GM03348 (cell line): ENCODE measurements around the gene NRXN3.

ENCODE experiments used
- DNase-seq: peaks from one replicate; pipeline ENCODE4 v3.0.0; 2012; ENCODE audit warnings: low spot score

The NRXN3 gene

DNA sequence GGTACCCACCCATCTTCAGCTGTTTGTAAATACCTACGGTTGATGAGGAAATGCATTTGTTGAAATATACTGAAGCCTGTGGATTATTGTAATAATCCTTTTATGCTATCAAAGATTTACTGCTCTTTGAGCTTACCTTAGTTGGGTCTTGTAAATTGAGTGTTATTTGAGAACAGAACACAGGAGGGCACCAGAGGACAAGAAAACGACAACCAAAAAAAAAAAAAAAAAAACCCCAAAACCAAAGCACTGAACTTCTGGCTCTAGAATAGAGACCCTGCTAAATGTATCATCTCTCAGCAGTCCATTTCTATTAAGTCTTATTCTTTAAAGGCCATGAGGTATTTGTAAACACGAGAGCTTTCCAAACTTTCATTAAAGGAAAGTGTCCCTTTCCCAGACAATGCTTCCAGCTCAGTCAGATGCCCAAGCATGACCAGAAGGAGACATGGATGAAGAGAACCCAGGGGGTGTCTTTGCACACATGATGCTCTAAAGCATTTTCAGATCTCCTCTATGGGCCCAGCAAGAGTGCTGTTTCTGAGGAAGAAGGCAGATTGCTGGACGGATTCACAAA lies 763.9 kb downstream of the NRXN3 start:
- DNase-seq: peak; percentile 51

DNA sequence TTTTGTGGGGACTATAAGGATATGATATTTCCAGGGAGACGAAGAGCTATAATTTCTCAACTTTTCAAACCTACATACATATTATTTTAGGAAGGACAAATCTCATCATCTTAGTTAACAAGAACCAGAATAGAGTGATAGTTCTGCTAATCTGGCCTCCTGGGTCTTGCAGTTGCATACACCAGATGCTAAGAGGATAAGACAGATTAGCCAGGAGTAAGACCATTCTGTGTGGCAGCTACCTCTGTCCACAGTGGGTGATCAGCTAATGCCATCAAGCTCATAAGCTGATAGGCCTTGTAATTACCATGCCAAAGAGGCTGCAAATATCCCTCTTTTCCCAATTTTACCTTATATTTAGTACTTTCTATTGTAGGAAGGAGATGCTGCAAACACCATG lies 776.8 kb downstream of the NRXN3 start:
- DNase-seq: no peak

DNA sequence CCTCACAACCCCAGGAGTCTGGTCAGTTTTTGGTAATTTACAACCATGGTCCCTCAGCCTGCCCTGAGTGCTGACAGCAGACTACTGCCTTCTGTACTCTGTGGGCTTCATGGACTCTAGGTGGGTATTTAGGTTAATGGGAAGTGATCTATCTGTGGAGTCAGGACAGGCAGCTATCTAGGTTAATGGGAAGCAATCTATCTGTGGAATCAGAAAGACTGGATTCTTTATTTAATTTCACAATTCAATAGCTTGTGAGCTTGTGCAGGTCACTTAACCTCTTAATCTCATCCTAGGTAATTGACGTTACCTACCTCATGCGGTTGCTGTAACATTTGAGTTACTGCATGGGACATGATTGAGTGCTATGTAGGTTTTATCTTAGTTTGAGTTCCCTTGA lies 777.5 kb downstream of the NRXN3 start:
- DNase-seq: no peak

DNA sequence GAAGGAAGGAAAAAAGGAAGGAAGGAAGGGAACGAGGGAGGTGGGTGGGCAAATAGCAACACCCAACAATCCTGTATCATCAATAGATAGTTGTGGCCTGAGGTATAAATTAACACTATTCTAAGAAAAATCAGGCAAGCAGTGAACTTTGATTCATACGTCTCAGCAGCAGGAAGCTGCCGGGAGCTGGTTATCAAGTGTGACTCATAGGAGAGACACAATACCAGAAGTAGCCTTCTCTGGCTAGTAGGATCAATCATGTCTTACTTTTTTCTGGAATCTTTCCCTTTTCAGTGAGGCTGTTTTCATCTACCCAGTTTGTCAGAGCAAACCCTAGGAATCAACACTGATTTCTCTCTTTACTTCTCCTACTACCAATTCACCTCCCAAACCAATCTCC lies 780.5 kb downstream of the NRXN3 start:
- peak; percentile 54 for DNase-seq

DNA sequence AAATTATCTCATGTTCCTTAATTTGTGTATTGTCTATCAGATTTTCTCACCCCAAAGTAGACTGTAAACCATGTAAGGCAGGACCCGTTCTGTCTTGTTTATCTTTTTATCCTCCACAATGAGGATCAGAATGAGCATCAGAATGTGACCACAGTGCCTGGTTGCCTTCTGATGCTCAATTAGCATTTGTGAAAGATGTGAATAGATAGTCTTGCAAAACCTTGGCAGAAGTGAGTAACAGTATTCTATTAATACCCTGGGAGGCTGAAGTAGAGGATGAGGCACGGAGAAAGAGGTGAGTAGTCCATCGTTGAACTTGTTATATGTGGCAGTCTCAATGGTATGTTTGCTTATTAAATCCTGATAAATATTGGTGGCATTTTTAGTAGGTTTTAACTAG lies 781.4 kb downstream of the NRXN3 start:
- DNase-seq: no peak

DNA sequence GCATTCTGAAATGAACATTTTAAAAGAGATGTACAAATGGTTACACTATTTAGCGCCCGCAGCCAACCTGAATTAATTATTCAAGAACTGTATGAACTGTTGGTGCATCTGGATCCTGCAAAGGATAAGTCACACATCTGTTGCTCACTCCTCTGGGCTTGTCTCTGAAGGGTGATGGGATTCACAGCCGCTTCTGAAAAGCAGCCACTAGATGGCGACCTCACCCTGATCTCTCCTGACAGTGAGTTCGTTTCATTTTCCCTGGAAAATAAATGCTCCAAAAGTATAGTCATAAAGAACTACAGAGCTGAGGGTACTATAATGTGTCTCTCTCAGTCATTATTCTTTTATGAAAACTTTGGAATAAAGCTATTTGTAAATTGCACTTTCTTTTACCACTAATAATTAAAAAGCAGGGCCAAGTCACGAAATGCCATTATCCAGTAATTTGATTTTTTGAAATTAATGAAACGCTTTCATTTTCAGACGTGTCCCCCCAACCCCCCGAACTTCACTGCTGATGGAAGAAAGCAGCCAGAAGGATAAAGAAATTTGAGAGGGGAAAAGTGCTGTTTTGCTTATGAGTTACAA lies 789.6 kb downstream of the NRXN3 start:
- peak; percentile 80 for DNase-seq

DNA sequence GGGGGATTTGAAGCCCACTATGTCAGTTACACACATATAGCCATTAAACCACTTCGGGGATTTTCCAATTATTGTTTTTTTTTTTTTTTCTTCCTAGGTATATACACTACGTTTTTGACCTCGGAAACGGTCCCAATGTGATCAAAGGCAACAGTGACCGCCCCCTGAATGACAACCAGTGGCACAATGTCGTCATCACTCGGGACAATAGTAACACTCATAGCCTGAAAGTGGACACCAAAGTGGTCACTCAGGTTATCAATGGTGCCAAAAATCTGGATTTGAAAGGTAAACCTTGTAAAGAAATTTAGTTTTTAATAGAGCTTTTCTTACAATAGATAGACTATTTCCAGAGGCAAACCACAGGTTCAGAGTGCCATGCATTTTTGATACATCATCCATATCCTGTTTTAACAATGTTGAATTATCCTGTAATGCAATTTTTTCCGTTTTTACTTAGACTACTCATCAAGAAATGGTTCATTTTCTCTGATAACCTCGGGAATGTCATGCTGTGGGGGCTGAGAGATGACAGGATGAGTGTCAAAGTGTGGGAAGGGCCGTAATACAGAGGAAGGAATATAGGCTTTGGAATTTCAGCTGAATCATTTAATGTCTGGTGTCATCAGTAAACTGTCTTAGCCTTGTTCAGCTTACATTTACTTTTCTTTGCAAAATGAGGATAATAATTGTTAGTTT lies 797.1 kb downstream of the NRXN3 start:
- DNase-seq: peak; percentile 44

DNA sequence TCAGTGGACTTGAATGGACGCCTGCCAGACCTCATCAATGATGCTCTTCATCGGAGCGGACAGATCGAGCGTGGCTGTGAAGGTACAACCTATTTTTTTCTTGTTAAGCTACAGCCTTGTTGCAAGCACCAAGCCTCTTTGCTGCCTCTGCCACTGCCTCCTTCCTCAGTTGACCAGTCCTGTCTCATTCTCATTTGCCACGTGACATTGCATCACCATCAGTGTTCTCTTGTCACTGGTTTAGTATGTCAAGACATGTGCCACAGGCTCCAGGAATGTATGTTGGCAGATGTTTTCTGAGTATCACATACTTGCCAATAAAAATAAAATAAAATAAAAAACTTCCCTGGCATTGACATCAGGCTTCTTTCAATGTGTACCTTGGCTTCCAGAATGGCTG lies 798.1 kb downstream of the NRXN3 start:
- DNase-seq: no peak

DNA sequence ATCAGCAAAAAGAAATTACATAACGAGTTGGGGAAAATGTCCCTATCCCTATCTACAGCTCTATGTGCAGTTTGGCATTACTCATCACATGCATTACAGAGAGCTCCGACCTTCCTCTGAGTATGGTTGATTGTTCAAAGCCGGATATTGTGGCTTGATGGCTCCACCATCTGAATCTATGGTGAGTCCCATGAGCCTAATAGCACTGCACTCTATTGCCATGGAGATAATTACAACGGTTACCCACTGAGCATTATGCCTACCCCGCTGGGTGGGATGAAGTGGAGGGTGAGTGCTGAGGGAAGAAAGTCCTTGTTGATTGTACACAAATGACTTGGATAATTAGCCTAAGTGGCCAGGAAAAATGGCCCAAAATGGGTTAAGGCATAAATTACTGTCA lies 800.5 kb downstream of the NRXN3 start:
- DNase-seq: no peak

DNA sequence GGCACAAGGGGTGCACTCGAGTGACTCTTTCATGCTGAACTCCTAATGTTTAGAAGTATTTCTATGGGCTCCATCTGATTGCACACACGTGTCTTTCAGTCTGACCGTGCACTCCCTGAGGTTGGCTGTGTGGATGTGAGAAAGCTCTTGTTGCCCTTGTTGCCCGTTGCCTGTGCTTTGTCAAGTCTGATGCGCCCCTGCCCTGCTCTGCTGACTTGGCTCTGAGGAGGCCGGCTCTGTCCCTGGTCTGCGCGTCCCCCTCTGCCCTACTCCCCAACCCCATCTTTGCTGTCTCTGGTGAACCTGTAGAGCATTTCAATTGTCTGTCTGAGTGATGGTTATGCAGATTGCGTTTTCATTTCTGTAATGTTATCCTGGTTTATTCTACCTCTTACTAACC lies 802.3 kb downstream of the NRXN3 start:
- DNase-seq: no peak

DNA sequence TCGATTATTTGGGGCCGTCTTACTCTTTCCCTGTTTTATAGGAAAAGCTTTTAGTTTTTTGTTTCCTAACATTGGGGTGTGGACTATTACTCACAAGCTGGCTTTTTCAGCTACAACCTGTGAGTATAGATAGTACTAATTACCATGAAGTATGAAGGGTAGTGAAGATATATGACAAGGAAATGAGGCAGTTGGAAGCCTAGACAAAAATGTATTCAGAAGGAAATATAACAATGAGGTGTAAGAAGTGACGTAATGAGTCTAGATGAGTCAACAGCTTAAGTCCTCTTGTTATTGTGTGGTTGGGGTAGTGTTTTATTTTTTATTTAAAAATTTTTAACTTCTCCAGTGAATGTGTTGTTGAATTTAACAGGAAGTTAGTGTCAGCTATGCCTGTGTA lies 804.5 kb downstream of the NRXN3 start:
- DNase-seq: no peak

DNA sequence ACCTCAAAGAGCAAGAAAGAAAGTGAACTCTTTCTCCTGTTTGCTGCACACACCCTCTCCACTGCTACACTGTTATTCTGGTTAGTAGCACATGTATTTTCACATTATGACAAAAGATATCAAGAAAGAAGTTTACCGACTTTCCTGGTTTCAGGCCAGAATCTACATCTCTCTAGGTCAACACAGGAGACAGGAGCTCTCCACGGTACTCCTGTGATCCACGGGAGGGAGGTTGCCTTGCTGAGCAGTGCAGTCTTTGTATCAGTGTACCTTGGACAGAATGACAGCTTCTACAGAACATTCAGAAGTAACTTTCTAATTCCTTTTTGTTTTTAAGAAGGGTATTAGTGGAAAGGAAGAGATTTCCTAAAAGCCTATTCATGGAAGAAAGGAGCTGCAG lies 805.6 kb downstream of the NRXN3 start:
- no peak for DNase-seq

DNA sequence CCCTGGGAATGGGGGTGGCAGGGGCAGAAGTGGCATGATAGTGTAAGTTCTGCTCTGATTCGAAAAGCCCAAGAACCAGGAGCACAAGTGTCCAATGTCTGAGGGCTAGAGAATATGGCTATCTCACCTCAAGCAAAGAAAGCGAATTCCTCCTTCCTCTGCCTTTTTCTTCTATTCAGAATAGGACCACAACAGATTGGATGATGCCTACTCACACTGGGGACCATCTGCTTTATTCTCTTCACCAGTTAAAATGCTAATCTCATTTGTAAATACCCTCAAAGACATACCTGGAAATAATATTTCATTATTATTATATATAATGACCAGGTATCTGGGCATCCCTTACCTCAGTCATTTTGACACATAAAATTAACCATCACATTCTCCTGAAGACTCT lies 808.7 kb downstream of the NRXN3 start:
- DNase-seq: no peak

DNA sequence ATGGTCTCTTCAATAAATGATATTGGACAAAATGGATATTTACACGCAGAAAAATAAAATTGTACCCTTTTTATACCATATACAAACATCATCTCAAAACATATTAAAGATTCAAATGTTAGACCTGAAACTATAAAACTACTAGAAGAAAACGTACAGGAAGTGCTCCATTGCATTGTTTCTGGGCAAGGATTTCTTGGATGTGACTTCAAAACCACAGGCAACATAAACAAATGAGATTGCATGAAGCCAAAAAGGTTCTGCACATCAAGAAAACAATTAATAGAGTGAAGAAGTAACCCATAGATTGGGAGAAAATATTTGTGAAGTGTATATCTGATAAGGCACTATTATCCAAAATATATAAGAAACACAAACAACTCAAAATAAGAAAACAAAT lies 812.4 kb downstream of the NRXN3 start:
- no peak for DNase-seq

DNA sequence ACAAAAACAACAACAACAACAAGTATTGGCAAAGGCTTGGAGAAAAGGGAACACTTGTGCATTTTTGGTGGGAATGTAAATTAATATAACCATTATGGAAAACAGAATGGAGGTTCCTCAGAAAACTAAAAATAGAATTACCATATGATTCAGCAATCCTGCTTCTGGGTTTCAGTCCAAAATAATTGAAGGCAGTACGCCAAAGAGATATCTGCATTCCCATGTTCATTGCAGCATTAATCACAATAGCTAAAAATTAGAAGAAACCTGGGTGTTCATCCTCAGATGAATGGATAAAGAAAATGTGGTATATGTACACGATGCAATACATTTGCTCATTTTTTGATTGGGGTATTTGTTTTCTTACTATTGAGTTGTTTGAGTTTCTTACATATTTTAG lies 813.0 kb downstream of the NRXN3 start:
- peak; percentile 6 for DNase-seq

DNA sequence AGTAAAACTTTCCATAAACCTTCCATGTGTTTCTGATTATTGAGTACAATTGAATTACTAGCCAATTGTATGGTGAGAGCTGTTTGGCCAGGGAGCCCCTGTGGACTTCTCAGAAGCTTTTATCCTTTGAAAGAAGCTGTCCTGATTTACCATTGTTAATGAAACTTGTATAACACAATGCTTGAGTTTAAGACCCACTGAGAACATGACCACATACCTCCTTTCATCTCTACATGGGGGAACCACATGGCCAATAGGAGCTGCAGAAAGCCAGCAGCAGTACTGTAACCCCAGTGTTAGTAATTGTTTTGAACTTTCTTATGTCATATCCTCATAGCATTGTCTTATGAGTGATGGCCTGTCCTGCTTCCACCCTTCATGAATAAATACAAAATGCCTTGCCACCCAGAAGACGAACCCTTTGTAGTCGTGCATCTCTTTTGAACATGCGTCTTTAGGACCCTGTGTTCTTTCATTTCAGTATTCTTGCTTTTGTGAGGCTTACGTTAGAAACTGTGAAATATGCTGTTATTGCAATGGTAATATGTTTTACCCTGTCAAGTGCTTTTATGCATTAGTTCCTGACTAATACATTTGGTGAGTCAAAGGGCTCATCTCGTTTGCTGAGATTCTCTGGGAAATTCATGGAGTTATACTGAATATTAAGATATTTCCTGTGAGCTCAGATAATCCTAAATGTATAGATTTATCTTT lies 815.7 kb downstream of the NRXN3 start:
- peak; percentile 29 for DNase-seq

DNA sequence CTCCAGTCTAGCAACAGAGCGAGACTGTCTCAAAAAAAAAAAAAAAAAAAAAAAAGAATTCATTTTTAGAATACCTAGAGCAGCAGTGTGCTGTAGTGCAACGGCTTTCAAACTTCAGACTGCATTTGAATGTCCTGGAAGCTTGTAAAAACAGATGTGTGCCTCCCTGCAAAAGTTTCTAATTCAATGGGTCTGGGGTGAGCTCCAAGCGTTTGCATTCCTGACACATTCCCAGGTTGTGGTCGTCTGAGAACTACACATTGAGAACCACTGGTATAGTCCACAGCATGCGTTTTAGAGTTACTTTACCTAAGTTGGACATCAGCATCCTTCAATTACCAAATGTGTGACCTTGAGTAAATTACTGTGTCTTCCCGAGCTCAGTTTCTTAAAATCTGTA lies 816.8 kb downstream of the NRXN3 start:
- no peak for DNase-seq

DNA sequence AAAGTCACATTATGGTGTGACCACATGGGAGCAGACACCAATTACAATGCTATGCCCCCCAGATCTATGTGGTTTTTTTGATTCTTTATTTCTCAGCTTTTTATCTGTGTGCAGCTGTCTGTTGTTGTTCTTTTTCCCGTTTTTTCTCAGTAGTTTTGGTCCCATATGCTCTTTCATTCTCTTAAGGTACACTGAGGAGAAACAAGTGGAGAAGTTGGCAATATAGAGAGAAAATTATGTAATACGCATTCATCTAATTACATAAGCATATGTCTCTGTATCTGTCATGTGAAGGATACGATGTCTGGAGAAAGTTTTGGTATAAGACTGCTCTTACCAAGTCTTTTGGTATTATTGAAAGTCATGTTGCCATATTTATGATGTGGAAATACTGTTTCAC lies 819.0 kb downstream of the NRXN3 start:
- DNase-seq: no peak

DNA sequence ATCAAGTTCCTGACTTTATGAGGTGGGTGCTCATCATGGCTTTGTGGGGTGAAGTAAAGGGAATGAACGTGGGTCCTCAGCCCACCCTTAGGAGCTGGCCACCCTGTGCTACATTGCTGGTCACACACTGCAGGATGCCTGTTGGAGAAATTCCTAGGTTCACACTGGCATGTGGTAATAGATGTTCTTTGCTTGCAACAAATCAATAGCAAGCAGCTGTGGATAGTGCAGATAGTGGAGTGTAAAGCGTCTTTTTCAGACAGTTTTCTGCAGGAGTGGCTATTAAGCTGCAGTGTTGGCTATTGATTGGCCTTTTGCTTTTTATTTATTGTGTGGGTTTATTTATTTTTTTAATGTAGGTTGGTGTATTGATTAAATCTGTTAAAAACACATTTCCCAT lies 822.7 kb downstream of the NRXN3 start:
- DNase-seq: no peak

DNA sequence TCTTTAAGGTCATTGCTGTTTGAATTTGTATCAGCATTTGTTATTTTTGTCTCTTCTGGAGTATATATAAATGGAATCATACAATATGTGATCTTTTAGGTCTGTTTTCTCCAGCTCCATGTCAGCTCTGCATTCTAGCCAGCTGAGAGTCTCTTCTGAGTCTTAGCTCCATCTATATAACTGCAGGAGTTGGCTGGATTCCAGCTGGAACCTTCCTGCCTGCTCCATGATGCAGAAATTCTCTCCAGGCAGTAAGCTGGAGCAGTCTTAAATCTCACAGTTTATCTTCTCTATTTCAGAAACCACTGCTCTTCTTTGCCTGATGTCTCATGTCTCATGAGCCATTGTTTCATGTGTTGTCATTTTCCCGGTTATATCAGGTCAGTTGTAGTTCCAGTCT lies 827.6 kb downstream of the NRXN3 start:
- DNase-seq: peak; percentile 7

DNA sequence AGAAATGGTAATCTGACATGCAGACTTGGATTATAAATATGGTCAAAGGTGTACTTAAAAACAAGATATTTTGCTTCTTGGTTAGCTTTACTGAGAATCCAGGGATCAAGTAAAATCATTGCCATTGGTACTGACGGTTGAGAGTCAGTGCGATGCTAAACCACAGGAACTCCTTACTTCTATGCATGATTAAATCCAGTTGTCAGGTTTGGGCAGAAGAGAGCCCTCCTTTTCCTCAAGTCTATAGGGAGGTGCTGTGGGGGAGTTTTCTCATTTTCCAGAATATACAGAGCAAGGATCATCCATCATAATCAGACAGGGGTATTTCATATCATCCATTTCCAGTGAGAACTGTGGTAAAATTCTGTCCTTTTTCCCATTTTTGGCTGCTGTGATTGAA lies 839.1 kb downstream of the NRXN3 start:
- DNase-seq: no peak

DNA sequence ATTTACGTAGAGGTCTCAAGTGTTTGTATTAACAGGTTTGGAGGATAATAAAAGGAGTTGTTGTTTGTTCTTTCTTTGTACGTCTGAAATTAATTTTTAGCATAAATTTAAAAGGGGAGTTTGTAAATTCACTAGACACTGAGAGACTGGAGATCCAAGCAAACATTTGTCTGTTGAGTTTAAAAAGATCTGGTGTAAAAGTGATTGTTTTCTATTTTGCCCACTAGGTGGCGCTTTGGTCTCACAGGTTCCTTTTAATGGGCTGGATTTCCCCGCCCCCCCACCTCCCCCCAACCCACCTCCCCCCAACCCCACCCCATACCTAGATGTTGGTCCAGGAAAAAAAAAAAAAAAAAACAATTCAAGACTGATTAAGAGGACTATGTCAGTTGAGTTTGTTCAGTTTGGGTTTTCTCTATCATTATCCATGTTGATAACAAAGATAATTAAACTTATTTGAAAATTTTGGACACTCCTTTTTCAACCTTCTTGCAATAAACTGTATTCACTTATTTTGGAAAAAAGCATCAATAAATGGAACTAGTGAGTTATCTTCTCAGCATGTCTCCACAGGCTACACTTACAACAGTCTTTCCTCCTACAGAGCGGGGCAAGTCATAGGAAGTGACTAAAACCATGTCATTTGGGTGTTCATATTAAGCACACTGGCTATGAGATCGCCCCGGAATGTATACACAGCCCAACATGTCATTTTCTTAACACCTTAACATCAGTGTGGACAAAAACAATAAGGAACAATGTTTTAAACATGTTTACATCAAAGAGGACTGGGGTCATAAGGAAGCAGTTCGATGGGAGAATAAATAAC lies 841.1 kb downstream of the NRXN3 start:
- peak; percentile 57 for DNase-seq

DNA sequence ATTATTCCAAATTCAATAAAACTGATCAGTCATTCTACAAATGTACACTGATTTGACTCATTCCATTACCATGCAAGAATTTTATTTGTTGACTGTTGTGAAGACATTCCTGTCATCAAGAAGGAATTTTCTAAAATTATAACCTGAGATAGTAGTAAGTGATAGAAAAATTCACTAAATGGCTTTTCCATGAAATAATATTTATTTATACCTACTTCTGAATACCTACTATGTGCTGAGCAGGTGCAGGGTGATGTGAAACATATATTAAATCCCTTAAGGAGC lies 841.7 kb downstream of the NRXN3 start:
- DNase-seq: peak; percentile 45
